Heart left ventricle (tissue), 13 donors: ENCODE data around the gene MYO10.

Experiments
- POLR2A ChIP-seq, 2 donors: fragments of 450-650 bp; IDR thresholded peaks; one replicate each; pipeline ENCODE4 v1.6.1; 2017; ENCODE audit warnings: antibody characterized with exemption in 2 of 2, mild to moderate bottlenecking in 2 of 2, moderate library complexity in 2 of 2
- TF ChIP-seq, protein P1 (sequence below), 12 donors: fragments of 200-600 bp; sonication (generic) in 4 of 12; IDR thresholded peaks; one replicate each; pipeline versions ENCODE4 v1.5.0 to v1.8.0; 2018 to 2022; ENCODE audit warnings: antibody characterized with exemption in 12 of 12, mild to moderate bottlenecking in 5 of 12
- donor health status: ischemic (EF 13 %, LVEDD 7.1; RV severe dilation, severe dysfunction).
- donor health status: DM: no; HTN: yes; CAD: no.
- donor health status: DM: no; HTN: no; CAD: no.
- donor health status: ischemic (EF 25% LVEDD 6.9; RV normal size, moderate dysfunction).
- donor health status: ischemic (EF 25% LVEDD 5.7; RV mildly dilated, moderate dysfunction).
- donor health status: ischemic (EF 35%, LVEDD 5.7; RV mildly dilated, moderate dysfunction).
- donor health status: nonischemic (EF 11% LVEDD 7.7; RV severe dilation, severe dysfunction).
- donor health status: DM: yes; HTN: yes; CAD: no.
- donor health status: PGD.
- donor health status: ischemic (EF 29% LVEDD 5.4; RV normal size, mild dysfunction).
- donor health status: nonischemic (EF 23%, LVEDD 6.1; RV moderate dilation, normal function).

DNA sequence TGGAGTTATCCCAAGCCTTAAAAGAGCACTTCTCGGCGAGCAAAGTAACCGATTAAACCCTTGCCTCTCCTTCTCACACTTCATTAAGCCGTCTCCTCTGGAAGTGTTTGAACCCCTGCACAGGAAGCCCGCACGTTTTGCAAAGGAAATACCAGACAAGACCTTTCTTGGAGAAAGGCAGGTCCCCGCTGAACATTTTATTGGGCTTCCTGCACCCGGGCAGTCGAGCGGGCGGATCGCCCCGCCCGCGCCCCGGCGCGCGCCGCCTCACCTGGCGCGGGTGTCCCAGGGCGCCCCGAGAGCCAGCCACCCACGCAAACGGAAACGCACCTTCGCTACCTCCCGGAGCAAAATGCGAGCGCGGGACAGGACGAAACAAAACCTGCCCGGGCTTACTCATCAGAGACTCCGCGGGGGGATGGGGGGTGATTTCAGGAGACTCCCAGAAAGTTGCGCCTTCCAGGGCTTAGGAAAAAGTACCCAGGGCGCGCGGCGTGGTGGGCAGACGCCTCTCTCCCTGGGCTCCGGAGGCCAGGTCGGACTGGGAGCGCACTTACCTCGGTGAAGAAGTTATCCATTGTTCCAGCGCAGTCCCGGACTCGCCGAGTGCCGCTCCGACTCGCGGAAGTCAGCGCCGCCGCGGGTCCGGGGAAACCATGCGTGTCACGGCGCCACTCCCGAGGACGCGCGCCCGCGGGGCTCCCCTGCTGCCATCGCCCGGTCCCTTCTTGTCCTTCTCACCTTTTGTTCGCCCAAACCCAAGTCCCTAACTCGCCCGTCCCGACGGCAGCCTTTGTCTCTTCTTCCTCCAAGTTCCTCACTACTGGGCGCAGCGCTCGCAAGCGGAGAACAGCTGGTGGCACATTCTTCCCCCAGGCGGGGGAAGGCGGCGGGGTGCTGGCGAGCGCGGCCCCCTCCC lies 598 bp downstream of the MYO10 start:
- TF ChIP-seq, protein P1, sequence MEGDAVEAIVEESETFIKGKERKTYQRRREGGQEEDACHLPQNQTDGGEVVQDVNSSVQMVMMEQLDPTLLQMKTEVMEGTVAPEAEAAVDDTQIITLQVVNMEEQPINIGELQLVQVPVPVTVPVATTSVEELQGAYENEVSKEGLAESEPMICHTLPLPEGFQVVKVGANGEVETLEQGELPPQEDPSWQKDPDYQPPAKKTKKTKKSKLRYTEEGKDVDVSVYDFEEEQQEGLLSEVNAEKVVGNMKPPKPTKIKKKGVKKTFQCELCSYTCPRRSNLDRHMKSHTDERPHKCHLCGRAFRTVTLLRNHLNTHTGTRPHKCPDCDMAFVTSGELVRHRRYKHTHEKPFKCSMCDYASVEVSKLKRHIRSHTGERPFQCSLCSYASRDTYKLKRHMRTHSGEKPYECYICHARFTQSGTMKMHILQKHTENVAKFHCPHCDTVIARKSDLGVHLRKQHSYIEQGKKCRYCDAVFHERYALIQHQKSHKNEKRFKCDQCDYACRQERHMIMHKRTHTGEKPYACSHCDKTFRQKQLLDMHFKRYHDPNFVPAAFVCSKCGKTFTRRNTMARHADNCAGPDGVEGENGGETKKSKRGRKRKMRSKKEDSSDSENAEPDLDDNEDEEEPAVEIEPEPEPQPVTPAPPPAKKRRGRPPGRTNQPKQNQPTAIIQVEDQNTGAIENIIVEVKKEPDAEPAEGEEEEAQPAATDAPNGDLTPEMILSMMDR (IDR thresholded peaks at IDR 0.05) = peak in 1 of 12 donors; percentile 6
- TF ChIP-seq POLR2A (IDR thresholded peaks at IDR 0.05) = no peak
